HG02870 (cell line): ENCODE data around the gene MTMR10.

Experiments
- ATAC-seq: cut with Tn5 transposase; IDR thresholded peaks from one replicate; pipeline ENCODE4 v1.9.1; 2021; ENCODE audit warnings: mild to moderate bottlenecking, moderate library complexity; ENCODE audit not compliant: unreplicated experiment

MTMR10 gene

GRCh38 chr15:31013863-31014607 is 22.6 kb upstream of the MTMR10 start:
- ATAC-seq: peak; percentile 79

- no peak for ATAC-seq
These were observed 21.0 kb upstream of the MTMR10 start for GRCh38 chr15:31012455-31012854.

DNA sequence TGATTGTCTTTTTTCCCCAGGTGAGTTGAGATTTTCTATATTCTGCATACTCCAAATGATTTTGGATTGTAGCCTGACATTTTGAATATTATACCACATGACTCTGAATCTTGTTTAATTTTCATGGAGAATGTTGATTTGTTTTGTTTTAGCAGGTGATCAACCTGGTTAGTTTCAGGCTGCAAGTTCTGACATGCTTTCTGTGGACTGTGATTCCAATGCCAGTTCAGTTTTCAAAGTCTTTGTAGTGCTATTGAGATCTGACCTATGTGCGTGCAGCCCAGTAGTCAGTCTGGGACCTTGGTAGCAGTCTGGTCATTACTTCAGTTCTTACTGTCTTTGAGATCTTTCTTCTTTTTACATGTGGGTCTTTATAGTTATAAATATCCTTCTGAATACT is 18.6 kb upstream of the MTMR10 start:
- no peak for ATAC-seq

DNA sequence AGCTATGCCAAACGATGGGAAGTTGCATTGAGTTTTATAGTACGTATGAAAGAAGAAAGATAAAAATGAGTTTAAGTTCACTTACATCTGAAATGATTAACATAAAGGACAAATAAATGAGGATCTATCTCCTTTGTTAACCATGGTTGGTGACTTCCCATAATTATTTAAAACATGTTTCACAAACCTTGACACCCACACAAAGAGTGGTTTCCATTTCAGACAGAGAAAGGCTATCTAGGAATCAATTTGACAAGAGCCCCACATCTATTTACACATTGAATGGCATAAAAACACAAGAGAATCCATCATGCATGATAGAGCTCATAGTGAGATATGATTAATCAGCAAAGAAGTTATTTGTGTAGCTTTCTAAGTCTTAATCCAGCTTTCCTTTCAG is 14.2 kb upstream of the MTMR10 start:
- no peak for ATAC-seq

GRCh38 chr15:31004220-31004733 is 12.8 kb upstream of the MTMR10 start:
- ATAC-seq: peak; percentile 74

- no peak for ATAC-seq
These were observed 10.3 kb upstream of the MTMR10 start for GRCh38 chr15:31001702-31002101.

- ATAC-seq: no peak
These were observed 8.3 kb upstream of the MTMR10 start for GRCh38 chr15:30999729-31000128.

DNA sequence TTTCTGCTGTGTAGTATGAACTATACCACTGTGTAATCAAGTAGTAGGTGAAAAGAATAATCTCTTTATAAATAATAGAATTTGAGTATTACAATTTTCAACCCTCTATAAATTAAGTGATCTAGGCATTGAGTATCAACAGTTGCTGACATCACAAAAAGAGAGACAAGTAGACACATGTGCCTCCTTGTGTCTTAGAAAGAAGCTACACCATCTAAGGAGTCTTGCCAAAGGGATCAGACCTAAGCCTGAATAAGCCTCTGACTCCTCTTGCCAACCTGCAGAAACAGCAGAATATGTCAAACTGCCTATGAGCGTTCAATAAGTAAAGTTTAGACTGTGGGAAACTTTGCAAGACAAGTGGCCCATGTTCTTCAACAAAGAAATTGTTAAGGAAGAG is 5.8 kb upstream of the MTMR10 start:
- ATAC-seq: no peak

DNA sequence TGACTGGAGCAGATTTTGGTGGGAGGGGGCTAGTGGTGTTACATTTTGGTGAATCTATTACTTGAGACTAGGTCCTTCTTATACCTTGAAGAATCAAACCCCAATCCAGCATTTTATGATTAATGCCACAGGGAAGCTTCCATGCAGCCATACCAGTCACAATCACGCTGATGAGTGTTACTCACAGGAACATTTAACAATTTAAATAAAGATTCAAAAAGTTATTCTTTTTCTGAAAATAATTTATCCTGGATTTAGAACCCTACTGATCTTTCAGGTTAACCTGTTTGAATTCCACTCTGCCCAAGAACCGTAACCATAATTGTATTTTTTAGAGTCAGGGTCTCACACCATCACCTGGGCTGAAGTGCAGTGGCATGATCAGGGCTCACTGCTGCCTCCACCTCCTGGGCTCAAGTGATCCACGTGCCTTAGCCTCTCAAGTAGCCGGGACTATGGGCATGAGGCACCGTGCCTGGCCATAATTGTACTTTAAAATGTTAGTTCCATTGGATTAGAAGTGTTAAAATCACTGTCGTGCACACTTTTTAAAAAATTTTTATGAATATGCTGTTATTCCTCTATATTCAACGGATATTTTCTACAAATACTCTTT is 929 bp upstream of the MTMR10 start:
- ATAC-seq: no peak

- ATAC-seq: no peak
These were observed 778 bp downstream of the MTMR10 start for GRCh38 chr15:30990446-30991254.

DNA sequence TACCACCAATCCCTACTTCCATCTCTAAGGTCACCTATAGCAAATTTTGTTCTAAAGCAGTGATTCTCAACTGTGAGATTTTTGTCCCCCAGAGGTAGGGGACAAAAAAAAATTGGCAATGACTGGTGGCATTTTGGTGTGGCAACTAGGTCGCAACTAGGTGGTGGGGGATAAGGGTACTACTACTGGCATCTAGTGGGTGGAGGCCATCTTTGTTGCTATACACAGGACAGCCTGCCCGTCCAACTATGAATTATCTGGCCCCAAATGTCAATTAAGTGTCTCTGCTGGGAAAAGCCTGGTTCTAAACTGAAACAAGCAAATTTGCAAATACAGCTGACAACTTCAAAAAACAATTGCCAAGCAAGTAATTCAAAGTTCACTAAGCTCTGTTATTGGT is 1.4 kb downstream of the MTMR10 start:
- no peak for ATAC-seq

DNA sequence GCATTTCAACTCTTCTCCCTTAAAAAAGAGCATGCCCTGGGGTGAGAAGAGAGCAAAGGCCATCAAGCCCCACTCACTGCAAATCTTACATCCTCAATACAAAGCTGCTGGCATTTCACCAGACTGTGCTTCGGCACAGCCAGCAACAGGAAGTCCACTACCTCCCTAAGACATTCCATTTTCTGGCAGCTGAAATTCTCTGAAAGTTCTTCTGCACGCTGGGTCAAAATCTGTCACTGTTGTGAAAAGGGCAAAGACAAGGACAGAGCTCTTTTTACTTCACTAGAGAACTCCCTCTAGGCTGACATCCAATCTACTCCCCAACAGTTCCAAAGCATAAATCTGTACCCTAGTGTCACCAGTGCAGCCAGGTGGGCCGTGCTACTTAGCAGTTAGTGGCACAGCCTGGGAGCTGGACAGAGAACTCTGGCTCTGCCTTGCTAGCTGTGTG is 6.3 kb downstream of the MTMR10 start:
- no peak for ATAC-seq

- no peak for ATAC-seq
These were observed 6.9 kb downstream of the MTMR10 start for GRCh38 chr15:30984542-30984941.

GRCh38 chr15:30984118-30984517 is 7.3 kb downstream of the MTMR10 start:
- ATAC-seq: no peak

DNA sequence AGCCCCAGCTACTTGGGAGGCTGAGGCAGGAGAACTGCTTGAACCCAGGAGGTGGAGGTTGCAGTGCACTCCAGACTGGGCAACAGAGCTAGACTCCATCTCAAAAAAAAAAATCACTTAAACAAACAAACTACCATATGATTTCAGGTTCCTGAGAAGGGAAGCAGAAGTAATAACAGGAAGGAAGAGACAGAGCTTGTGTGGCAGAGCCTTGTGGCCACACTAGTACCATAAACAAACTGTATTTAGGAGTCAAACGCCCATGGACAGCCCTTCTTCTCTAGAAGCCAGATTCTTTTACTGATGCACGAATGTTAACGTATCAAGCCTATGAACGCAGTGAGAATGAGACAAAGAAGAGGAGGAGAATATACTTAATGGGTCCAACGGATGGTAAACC is 12.0 kb downstream of the MTMR10 start:
- no peak for ATAC-seq

- ATAC-seq: no peak
These were observed 13.1 kb downstream of the MTMR10 start for GRCh38 chr15:30978328-30978727.

DNA sequence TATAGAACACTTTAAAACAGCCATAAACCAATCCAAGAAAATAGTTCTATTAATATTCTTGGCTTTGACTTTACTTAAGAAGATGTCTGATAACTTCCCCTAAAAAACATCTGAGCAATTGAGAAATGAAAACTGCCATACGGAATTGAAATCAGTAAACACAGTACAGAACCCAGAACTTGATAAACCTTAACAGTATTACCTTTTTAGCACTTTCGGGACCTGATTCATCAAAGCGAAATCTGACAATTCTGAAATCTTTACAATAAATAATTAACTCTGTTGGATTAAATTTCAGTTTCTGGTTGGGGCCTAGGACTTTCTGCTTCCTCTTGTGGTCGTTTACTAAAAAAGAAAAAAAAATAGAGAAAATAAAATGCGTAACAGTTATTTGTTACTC is 17.3 kb downstream of the MTMR10 start:
- ATAC-seq: no peak

DNA sequence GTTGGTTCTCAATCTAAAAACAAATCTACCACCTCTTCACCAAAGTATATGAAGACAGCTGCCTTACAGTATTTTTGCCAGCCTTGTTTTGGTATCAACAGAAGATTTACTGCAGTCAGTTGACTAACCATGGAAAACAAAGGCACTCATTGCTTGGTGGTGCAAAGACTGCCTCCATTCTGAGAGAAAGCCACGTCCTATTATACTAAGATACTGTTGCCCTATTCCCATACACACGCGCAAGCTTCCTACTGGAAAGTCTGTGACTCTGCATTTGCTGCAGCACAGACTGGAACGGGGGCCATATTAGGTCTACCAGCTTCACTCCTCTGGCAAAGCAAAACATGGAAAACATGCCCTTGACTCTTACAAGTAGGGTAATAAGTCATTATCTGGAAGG is 18.0 kb downstream of the MTMR10 start:
- no peak for ATAC-seq

GRCh38 chr15:30969724-30970123 is 21.7 kb downstream of the MTMR10 start:
- ATAC-seq: no peak

- no peak for ATAC-seq
These were observed 27.7 kb downstream of the MTMR10 start for GRCh38 chr15:30963681-30964080.

- ATAC-seq: no peak
These were observed 28.8 kb downstream of the MTMR10 start for GRCh38 chr15:30962659-30963058.

GRCh38 chr15:30962079-30962478 is 29.3 kb downstream of the MTMR10 start:
- ATAC-seq: no peak
